ENCODE measurements around the gene MC3R. TPM values are rescaled to one million over a fixed set of nuclear protein-coding genes. Genes with fewer than 3 reads are reported as not detected.

MC3R gene
- total RNA-seq, 1 donor, result not detected

DNA sequence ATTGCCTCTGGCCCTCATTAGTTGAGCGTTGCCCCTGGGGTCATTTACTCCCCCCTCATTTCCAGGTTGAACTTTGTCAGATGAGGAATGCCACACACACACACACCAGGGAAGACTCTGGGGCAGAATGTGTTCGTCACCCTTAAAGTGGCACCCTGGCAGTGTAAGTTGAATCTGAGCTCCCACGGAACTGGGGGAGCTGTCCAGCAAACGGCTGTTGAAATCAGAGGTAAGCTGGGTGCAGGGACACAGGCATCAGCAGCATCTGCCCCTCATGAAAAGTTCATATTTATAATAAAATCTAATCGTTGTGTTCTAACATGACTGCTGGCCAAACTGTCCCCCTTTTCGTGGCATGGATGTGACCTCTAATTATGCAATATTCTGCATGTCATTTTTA lies 4.3 kb upstream of the MC3R start:
- H3K4me3 ChIP-seq (ENCODE audit: low read depth, low read length), result no peak overlapping the region
- no peak for DNase-seq (ENCODE audit: low read depth)
- TF ChIP-seq, protein P1, sequence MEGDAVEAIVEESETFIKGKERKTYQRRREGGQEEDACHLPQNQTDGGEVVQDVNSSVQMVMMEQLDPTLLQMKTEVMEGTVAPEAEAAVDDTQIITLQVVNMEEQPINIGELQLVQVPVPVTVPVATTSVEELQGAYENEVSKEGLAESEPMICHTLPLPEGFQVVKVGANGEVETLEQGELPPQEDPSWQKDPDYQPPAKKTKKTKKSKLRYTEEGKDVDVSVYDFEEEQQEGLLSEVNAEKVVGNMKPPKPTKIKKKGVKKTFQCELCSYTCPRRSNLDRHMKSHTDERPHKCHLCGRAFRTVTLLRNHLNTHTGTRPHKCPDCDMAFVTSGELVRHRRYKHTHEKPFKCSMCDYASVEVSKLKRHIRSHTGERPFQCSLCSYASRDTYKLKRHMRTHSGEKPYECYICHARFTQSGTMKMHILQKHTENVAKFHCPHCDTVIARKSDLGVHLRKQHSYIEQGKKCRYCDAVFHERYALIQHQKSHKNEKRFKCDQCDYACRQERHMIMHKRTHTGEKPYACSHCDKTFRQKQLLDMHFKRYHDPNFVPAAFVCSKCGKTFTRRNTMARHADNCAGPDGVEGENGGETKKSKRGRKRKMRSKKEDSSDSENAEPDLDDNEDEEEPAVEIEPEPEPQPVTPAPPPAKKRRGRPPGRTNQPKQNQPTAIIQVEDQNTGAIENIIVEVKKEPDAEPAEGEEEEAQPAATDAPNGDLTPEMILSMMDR (IDR thresholded peaks at IDR 0.05; ENCODE audit: insufficient read depth, low read length), result no peak

DNA sequence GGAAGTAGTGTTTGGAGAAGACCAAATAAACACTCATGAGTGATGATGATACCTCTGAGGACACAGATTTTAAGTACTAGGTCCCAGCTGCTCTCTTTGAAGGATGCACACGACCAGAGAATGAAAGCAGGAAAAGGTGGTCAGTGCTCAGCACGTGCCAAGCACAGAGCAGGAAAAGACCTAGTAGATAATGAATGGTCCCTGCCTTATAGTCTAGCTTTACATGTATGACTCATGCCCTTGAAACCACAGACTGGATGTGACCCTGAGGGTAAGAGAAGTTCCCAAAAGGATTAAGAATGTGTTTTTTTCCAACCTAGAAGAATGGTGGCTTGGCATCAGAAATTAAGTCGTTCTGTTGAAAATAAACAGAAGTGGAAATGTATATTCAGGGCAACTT lies 2.8 kb upstream of the MC3R start:
- TF ChIP-seq, protein P1 (IDR thresholded peaks at IDR 0.05; ENCODE audit: insufficient read depth, low read length), result no peak
- no peak for DNase-seq (ENCODE audit: low read depth)
- H3K4me3 ChIP-seq (ENCODE audit: low read depth, low read length), result no peak overlapping the region

DNA sequence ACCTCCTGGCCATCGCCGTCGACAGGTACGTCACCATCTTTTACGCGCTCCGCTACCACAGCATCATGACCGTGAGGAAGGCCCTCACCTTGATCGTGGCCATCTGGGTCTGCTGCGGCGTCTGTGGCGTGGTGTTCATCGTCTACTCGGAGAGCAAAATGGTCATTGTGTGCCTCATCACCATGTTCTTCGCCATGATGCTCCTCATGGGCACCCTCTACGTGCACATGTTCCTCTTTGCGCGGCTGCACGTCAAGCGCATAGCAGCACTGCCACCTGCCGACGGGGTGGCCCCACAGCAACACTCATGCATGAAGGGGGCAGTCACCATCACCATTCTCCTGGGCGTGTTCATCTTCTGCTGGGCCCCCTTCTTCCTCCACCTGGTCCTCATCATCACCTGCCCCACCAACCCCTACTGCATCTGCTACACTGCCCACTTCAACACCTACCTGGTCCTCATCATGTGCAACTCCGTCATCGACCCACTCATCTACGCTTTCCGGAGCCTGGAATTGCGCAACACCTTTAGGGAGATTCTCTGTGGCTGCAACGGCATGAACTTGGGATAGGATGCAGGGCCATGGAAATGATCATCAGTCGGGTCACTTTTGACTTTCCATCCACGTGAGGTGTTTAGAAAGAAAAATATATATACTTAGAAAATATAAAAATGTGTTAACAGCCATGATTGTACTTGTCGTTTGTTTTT lies 868 bp downstream of the MC3R start:
- no peak overlapping the region for H3K4me3 ChIP-seq (ENCODE audit: low read depth, low read length)
- DNase-seq (ENCODE audit: low read depth), result no peak
- TF ChIP-seq, protein P1 (IDR thresholded peaks at IDR 0.05; ENCODE audit: insufficient read depth, low read length), result no peak

DNA sequence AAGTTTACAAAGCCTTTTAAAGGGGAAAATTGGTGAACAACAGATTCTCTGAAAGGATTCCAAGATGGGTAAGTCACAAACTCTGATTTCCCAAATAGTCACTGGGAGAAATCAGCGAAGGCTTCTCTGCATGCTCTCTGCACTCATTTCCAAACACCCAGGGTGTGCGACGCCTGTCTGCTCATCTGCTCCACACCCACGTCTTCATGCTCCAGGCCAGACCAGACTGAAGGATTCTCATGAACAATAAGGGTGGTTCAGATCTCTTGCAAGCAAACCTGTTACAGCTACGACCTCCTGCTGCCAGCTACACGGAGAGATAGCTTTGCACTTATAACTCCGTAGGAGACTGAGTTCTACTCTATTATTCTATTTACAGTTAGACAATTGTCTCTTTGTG lies 1.4 kb downstream of the MC3R start:
- no peak overlapping the region for H3K4me3 ChIP-seq (ENCODE audit: low read depth, low read length)
- no peak for DNase-seq (ENCODE audit: low read depth)
- TF ChIP-seq, protein P1 (IDR thresholded peaks at IDR 0.05; ENCODE audit: insufficient read depth, low read length), result no peak

DNA sequence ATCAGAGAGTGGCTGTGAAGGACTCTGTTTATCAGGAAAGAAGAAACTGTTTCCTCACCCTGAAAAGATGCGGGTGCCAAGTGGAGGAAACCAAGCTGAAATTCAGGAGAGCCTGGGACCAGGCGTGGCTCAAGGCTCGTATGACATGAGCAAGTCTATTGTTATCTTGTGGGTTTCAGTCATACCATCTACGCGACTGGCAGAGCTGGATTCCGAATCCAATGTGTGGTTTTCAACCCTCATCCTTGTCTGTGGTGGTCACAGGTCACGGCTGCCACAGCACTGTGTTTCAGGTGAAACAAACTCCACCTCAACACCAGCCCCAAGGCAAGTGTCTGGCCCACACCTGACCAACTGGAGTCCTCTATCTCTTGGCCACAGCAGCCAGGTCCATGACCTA lies 9.1 kb downstream of the MC3R start:
- no peak overlapping the region for H3K4me3 ChIP-seq (ENCODE audit: low read depth, low read length)
- TF ChIP-seq, protein P1 (IDR thresholded peaks at IDR 0.05; ENCODE audit: insufficient read depth, low read length), result no peak
- no peak for DNase-seq (ENCODE audit: low read depth)

DNA sequence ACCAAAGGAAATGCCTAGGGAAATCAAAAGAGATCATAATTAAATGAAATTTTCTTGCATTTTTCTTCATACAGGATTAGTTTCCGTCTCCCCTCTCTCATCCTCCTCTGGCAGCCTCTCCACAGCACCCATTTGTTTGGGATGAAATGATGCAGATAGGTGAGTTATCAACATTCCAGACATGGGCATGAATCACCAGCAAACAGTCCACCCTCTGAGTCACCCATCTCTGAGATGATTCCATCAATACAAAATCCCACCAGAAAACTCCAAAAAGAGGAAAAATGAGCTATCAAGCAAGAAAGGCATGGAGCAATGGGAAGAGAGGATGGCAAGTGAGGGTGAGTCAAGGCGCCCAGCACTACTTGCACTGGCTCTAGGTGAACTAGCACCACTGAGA lies 11.4 kb downstream of the MC3R start:
- no peak overlapping the region for H3K4me3 ChIP-seq (ENCODE audit: low read depth, low read length)
- DNase-seq (ENCODE audit: low read depth), result no peak
- TF ChIP-seq, protein P1 (IDR thresholded peaks at IDR 0.05; ENCODE audit: insufficient read depth, low read length), result no peak

DNA sequence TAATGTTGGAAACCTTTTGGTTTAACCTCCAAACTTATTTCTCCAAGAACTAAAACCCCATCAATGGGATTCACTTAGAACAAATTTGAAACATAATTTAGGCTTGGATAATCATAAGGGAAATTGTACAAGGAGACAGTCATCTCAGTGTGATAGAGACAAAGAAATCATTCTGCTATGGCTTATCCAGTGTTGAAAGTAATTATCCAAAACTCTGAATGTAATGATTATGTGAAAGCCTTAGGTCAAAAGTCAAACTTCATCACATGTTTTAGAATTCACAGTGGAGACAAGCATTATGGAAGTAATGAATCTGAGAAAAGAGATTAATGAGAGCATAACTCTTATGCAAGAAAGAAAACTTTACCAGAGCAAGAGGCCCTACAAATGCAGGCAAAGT lies 20.0 kb downstream of the MC3R start:
- no peak overlapping the region for H3K4me3 ChIP-seq (ENCODE audit: low read depth, low read length)
- DNase-seq (ENCODE audit: low read depth), result no peak
- TF ChIP-seq, protein P1 (IDR thresholded peaks at IDR 0.05; ENCODE audit: insufficient read depth, low read length), result no peak

Data from fibroblast of the aortic adventitia (primary cell).